Bone marrow (tissue), 2 donors: ENCODE data around the gene DSC2.
"Not testable (repeated sequence)": the region's sequence is repeated elsewhere in the genome, so short reads cannot be mapped to it uniquely, and the experiment has no call there.

Experiments
- DNase-seq, 2 donors: peaks; one replicate each; lab custom pipeline; 2025; lab: John Stamatoyannopoulos, UW

The DSC2 gene

DNA sequence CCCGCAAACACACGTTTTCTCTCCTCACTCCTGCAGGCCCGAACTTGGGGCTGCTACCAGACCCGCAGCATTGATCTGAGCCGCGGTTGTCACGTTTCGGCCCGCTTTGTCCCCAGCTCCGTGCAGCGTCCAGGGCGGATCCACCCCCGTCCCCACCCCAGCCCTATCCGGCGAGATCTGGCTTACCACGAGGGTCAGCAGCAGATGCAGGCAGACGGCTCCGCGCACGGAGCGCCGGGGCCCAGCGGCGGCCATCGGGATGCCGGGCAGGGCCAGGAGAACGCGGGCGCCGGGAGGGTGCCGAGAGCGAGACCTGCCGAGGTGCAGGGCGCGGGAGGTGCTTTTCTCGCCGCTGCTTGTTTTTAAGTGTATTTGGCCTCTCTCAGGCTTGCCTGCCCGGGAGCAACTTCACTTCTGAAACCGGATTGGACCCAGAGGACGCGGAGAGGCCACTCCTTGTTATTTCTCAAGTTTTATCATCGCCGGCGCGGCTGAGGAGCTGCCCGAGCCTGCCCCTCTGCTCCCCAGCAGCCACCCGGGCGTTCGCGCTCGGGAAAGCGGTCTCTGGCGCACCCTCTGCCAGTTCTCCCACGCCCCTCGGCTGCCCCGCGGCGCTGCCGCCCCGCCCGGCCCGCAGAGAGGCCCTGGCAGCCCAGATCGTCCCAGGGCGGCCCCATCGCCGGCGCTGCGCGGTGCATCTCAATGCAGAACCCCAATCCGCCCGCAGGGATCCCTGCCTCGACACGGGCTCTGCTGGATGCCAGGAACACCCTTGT, 59.6 kb downstream of the DSC2 start, which contains the start of gene DSC3:
TSS of gene DSC3 (minus strand) at position 337 of the 776 bp plus-strand sequence. CDS start at position 255, 82 bp downstream.
- DNase-seq = no peak

GRCh38 chr18:31042084-31042405, 60.2 kb downstream of the DSC2 start:
- no peak for DNase-seq

- no peak for DNase-seq
Observed at GRCh38 chr18:31041271-31042083, 60.7 kb downstream of the DSC2 start.

- DNase-seq = no peak
Observed at GRCh38 chr18:31040686-31041270, 61.4 kb downstream of the DSC2 start.

DNA sequence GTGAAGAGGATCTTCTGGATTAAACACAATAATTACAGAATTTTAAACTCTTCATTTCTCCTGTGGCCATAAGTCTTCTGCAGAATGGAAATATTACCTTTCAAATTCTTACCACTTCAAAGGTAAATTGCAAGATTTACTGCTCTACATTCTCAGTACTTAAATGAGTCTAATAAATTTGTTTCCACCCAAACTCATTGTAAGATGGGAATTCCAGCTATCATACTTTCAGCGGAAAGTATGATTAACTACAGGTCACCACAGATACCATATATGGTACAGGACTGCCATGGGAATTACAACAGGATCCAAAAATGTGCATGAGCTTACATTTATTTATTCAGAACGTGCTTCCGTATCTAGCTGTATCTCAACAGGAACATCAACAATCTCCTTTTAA, 62.8 kb downstream of the DSC2 start:
- no peak for DNase-seq

DNA sequence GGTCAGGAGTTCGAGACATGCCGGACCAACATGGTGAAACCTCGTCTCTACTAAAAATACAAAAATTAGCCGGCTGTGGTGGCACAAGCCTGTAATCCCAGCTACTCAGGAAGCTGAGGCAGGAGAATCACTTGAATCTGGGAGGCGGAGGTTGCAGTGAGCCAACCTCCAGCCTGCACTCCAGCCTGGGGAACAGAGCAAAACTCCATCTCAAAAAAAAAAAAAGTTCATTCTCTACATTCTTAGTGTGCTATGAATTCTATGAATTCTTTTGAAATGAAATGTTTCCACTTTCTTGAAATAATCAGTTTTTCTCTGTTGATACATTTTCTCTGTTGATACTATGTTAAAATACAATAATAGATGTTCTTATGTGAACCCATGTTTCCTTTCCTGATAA, 64.5 kb downstream of the DSC2 start:
- not testable (repeated sequence) for DNase-seq

DNA sequence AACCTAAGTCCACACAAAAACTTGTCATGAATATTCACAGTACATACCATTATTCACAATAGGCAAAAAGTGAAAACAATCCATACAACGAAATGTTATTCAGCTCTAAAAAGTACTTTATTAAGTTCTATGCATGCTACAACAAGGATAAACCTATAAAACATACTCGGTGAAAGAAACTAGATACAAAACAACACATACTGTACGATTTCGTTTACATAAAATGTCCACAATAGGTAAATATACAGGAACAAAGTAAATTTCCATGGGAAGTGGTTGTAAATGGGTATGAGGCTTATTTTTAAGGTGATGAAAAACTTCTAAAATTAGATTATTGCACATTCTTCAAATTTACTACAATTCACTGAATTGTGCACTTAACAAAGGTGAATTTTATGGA, 67.7 kb downstream of the DSC2 start:
- no peak for DNase-seq

GRCh38 chr18:31030574-31031278, 71.5 kb downstream of the DSC2 start:
- DNase-seq = no peak

GRCh38 chr18:31015715-31016434, 86.3 kb downstream of the DSC2 start:
- DNase-seq = no peak

DNA sequence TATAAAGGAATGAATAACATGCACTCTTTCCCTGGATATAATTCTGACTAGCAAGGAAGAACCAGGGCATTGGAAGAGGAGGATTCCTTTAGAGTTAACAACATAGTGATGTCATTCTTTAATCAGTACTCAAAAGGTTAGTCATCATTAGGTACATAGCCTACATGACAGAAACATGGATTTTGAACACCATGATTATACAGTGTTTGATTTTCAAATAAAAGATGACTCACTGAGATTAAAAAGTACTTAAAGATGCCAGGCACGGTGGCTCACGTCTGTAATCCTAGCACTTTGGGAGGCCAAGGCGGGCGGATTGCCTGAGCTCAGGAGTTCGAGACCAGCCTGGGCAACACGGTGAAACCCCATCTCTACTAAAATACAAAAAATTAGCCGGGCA, 90.8 kb downstream of the DSC2 start:
- not testable (repeated sequence) for DNase-seq

- DNase-seq = no peak
Observed at GRCh38 chr18:31010601-31011000, 91.6 kb downstream of the DSC2 start.
